Peyer's patch (tissue), 4 donors: ENCODE measurements around the gene BSG.

Experiments used
- POLR2A ChIP-seq, 2 donors: fragments of 450-650 bp; IDR thresholded peaks; one replicate each; pipeline ENCODE4 v1.5.1; 2017; ENCODE audit warnings: antibody characterized with exemption in 2 of 2, mild to moderate bottlenecking in 2 of 2, moderate library complexity in 2 of 2
- TF ChIP-seq, protein P1 (sequence below), 6 experiments: fragments of 450-650 bp in 4 of 6; fragments of 200-600 bp in 2 of 6; sonication (generic) in 1 of 6; IDR thresholded peaks; one replicate each; pipeline ENCODE4 v1.5.1; 2017 to 2019; ENCODE audit warnings: antibody characterized with exemption in 6 of 6, mild to moderate bottlenecking in 3 of 6, moderate library complexity in 1 of 6

DNA sequence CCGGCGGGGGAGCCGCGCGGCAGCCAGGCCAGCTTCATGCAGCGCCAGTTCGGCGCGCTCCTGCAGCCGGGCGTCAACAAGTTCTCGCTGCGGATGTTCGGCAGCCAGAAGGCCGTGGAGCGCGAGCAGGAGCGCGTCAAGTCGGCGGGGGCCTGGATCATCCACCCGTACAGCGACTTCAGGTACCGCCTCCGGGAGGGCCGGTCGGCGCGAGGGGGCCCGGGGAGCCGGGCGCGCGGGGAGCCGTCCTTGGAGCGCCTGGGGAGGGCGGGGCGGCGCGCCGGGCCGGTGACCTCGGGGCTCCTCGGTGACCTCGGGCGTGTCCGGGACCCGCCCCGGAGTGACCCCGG lies 18.0 kb downstream of the BSG start:
- no peak for TF ChIP-seq POLR2A (IDR thresholded peaks at IDR 0.05)
- TF ChIP-seq, protein P1, sequence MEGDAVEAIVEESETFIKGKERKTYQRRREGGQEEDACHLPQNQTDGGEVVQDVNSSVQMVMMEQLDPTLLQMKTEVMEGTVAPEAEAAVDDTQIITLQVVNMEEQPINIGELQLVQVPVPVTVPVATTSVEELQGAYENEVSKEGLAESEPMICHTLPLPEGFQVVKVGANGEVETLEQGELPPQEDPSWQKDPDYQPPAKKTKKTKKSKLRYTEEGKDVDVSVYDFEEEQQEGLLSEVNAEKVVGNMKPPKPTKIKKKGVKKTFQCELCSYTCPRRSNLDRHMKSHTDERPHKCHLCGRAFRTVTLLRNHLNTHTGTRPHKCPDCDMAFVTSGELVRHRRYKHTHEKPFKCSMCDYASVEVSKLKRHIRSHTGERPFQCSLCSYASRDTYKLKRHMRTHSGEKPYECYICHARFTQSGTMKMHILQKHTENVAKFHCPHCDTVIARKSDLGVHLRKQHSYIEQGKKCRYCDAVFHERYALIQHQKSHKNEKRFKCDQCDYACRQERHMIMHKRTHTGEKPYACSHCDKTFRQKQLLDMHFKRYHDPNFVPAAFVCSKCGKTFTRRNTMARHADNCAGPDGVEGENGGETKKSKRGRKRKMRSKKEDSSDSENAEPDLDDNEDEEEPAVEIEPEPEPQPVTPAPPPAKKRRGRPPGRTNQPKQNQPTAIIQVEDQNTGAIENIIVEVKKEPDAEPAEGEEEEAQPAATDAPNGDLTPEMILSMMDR (IDR thresholded peaks at IDR 0.05) = no peak
